Measurements from ENCODE around the gene GFOD2.

GRCh38 chr16:67653789-67654402 lies 65.2 kb downstream of the GFOD2 start:
- TF ChIP-seq CTCF (IDR thresholded peaks at IDR 0.05; ENCODE audit: low read depth, low read length) (no peak), EZH2phosphoT487 (IDR thresholded peaks at IDR 0.05; ENCODE audit: low read depth) (no peak)

All from OCI-LY3 (cell line).